Measurements from ENCODE around the gene XAGE2.
"Not testable (repeated sequence)": the region's sequence is repeated elsewhere in the genome, so short reads cannot be mapped to it uniquely, and the experiment has no call there.

Gene XAGE2

GRCh38 chrX:52368368-52369055 is at the start of gene XAGE2:
TSS of gene XAGE2 (plus strand) at chrX:52369021. CDS start at chrX:52370015, 994 bp downstream.
- DNase-seq (ENCODE audit: low spot score): no peak

- DNase-seq (ENCODE audit: low spot score): no peak
These were observed 31.4 kb upstream of the XAGE2 start for GRCh38 chrX:52337410-52337809.

DNA sequence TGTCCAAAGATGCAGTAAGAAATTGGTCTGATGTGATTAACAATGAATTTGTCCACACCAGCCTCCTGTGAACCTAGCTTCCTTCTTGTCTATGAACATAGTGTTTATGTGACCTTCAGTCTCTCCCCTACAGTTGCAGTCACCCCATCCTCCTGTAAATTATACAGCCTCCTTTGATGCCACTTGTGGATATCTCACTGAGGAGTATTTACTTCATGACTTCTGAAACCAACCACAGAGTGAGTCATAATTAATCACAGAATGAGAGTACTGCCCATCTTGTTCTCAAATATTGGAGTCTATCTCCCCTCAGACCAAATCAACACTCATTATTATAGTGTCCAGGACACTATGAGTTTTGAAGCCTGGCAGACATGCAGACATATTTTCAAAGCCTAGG is 27.3 kb upstream of the XAGE2 start:
- DNase-seq (ENCODE audit: low spot score): no peak

GRCh38 chrX:52343131-52343530 is 25.7 kb upstream of the XAGE2 start:
- not testable (repeated sequence) for DNase-seq (ENCODE audit: low spot score)

- peak; percentile 71 for DNase-seq (ENCODE audit: low spot score)
These were observed 23.4 kb upstream of the XAGE2 start for GRCh38 chrX:52345402-52345801.

DNA sequence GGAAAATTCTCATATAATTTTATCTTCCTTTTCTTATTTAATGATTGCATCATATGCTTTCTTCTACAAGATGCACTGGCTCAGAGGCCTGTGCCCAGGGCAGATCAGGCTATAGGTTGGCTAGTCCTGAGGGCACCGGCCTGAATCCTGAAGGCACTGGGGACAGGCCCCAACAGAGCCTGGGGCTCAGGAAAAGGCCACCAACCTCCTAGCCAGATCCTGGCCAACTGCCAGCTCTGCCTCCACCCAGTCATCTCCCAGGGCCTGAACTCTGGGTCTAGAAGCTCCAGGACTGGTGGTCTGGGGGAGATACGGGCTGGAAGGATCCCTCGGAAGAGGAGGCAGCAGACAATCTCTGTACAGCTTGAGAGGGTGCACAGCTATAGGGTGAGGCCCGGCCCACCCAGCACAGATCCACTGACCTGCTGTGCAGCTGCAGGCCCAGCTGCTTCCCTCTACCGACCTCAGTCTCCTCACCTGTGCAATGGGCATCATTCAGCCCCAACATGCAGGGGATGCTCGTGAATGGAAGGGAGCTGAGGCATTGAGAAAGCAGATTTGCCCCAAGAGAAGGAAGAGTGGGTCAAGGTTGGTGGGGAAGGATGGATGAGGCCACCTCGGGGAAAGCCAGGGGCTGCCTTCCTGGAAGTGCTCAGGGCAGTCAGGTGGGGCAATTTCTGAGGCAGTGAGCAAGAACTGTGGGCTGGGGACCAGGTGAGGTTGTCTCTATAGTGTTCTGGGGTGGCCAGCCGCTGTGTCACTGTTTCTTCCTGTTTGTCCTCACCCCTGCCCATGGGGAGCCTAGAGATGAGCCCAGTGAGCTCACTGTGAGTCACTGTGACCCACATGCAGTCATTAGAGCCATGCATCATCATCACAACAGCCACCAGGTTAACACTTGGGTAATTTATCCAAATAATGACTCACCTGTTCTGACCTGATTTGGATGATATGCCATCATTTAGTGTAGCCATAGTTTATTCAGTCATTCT is 22.4 kb upstream of the XAGE2 start:
- peak; percentile 25 for DNase-seq (ENCODE audit: low spot score)

GRCh38 chrX:52349681-52350080 is 19.1 kb upstream of the XAGE2 start:
- no peak for DNase-seq (ENCODE audit: low spot score)

- no peak for DNase-seq (ENCODE audit: low spot score)
These were observed 16.3 kb upstream of the XAGE2 start for GRCh38 chrX:52352551-52352950.

GRCh38 chrX:52353838-52354237 is 15.0 kb upstream of the XAGE2 start:
- DNase-seq (ENCODE audit: low spot score): no peak

- DNase-seq (ENCODE audit: low spot score): no peak
These were observed 13.7 kb upstream of the XAGE2 start for GRCh38 chrX:52355108-52355507.

GRCh38 chrX:52359614-52360232 is 9.1 kb upstream of the XAGE2 start:
- DNase-seq (ENCODE audit: low spot score): no peak

- no peak for DNase-seq (ENCODE audit: low spot score)
These were observed 6.9 kb upstream of the XAGE2 start for GRCh38 chrX:52361941-52362340.

DNA sequence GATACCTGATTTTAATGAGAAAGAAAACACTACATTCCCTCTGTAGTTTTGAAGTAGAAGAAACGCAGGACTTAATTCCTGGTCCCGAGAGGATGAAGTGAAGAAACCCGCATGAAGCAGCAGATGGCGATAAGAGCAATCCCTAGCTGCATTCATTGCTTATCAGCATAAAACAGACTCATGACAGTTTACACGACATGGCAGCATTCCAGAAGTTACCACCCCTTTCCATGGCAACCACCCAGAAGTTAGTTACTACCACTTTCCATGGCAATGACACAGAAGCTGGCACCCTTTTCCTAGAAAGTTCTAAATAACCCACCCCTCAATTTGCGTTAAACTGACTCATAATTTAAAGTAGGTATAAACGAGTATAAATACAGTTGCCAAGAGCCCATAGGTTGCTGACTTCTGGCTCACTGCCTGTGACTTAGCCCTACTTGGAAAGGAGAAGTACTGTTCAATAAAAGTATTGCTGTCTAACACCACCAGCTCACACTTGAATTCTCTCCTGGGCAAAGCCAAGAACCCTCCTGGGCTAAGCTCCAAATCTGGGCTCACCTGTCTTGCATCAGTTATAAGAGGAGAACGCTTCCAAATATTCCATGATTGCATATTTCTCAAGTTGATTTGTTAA is 5.5 kb upstream of the XAGE2 start:
- no peak for DNase-seq (ENCODE audit: low spot score)

GRCh38 chrX:52378870-52379269 is 10.0 kb downstream of the XAGE2 start:
- no peak for DNase-seq (ENCODE audit: low spot score)

GRCh38 chrX:52380993-52381392 is 12.2 kb downstream of the XAGE2 start:
- DNase-seq (ENCODE audit: low spot score): no peak

GRCh38 chrX:52410439-52411394 is 41.9 kb downstream of the XAGE2 start:
- no peak for DNase-seq (ENCODE audit: low spot score)

GRCh38 chrX:52415304-52415703 is 46.5 kb downstream of the XAGE2 start:
- no peak for DNase-seq (ENCODE audit: low spot score)

GRCh38 chrX:52416816-52417215 is 48.0 kb downstream of the XAGE2 start:
- DNase-seq (ENCODE audit: low spot score): no peak

DNA sequence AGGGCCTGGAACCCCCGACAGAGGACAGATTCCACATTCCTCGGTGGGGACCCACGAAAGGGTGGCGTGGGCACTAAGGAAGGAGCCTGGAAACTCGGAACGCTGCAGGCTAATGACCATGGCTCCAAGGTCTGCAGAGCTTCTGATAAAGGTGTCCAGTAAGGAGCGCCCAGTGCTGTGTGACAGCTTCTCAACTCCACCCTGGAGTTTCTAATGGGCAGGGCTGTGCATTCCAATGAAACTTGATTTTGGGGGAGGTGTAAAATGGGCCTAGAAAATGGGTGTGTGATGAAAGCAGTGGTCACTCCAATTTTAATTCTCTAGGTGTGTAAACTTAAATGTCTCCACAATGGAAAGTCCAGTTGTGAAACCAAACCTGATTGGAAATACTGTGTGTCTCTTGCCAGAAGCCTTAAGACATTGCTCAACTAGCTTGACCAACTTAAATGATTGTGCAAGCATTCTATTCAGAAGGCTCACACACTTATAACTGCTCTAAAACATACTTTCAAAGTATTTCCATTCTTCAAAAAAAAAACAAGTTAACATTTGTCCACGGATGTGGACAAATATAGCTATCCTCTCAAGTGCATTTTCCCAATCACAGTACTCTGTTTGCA is 52.1 kb downstream of the XAGE2 start:
- DNase-seq (ENCODE audit: low spot score): no peak

- no peak for DNase-seq (ENCODE audit: low spot score)
These were observed 54.1 kb downstream of the XAGE2 start for GRCh38 chrX:52422884-52423283.

GRCh38 chrX:52424656-52425055 is 55.8 kb downstream of the XAGE2 start:
- no peak for DNase-seq (ENCODE audit: low spot score)
